GM18519 (cell line): ENCODE measurements around the gene MSH5.

Experiments used
- ATAC-seq: cut with Tn5 transposase; IDR thresholded peaks from one replicate; pipeline ENCODE4 v1.9.1; 2021; ENCODE audit warnings: mild to moderate bottlenecking, moderate library complexity; ENCODE audit not compliant: unreplicated experiment, low FRiP score

Gene MSH5

DNA sequence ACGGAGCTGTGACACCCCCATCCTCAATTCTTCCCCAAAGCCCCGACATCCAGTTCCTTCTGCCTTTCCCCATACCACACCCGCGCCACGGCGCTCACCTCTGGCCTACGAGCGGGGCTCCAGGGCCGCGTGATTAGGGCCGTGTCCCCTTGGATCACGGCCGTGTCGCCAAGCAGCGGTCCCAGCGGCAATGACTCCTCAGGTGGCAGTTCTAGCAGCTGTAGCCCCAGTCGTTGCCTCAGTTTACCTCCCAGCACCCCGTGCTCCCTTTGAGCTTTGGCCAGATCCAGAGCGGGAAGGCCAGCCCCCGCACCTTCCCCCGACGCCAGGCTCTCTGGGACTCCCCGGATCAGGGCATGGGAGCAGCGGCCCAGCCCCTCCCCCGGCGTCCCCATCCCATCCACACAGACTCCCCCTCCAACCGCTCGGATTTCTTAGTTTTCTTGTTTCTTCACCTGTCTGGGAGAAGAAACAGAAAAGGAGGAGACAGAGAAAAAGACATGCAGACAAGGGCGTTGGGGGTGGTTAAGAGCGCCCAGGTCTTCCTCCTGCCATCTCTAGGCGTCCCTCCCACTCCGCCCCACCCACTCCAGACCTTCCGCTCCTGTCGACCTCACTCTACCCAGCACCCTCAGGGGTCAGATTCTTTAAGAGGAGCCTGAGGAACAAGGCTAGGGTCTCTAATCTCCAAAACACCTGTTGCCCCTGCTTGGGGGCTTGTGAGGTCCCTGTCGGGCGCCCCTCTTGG is 10.9 kb upstream of the MSH5 start, which contains the start of gene DDAH2:
TSS of gene DDAH2 (minus strand) at position 533 of the 748 bp plus-strand sequence. CDS start at position 395, 138 bp downstream.
- no peak for ATAC-seq

DNA sequence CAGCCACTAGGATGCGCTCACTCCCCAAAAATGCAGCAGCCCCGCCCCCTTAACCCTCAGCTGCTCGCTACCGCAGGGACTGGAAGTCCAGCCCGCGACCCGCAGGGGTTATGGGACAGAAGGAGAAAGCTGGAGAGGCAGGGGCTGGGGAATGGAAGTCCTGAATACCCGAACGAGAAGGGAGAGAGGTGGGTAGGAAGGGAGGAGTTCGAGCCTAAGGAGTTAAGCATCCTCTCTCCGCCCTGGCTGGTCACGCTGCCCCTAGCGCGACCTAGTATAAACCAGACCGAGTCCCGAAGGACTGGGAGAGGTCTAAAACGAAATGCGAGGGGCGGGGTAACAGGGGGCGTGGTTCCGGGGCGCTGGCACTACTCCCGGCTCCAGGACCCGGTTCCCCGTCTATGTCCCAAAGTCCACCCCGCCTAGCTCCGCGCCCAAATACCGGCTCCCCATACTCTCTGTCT is 10.3 kb upstream of the MSH5 start:
- ATAC-seq = no peak

DNA sequence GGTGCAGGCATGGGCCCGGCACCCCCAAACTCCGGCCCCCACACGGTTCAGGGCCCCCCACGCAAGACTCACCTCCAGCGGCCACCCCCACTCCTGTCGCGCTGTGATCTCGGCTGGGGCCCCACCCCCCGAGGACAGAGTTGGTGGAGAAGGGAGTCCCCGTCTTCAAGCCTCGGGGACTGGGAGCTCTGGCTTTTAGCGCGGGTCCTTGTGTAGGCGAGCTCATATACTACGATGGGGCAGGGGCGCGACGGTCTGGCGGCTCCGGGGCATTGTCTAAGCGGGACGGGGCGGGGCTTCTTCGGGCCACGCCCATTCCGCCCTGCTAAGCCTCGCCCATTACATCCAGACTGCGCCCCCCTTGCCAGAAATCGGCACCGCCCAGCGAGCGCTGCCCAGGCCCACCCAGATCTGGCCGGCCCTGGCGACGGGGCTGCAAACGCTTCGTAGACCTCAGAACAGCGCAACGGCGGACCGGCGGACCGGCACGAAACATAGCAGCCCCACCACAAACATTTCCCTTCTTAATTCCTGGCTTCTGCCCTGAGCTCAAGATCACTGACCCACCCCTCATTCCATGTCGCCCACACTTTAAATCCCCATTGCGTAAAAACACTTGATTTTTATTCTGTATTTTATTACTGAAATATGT is 9.7 kb upstream of the MSH5 start:
- ATAC-seq = no peak

DNA sequence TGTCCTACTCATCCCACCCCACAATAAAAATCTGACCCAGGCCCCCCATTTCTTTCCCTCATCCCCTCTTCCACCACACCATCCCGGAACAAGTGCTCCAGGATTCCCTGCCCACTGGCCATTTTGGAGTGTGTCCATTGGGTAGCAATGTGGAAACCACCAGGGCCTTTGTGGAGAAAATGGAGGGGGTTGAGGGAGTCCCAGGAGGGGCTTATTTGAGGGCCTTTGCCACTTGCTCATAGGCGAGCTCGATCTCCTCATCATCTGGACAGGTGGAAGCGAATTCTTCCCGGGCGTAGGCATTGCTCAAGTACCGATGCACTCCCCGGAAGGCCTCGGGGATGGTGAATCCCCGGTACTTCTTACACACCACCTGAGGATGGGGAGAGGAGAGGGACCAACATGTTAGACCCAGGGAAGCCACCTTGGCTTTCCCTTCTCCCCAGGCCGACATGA is 9.1 kb upstream of the MSH5 start:
- no peak for ATAC-seq

DNA sequence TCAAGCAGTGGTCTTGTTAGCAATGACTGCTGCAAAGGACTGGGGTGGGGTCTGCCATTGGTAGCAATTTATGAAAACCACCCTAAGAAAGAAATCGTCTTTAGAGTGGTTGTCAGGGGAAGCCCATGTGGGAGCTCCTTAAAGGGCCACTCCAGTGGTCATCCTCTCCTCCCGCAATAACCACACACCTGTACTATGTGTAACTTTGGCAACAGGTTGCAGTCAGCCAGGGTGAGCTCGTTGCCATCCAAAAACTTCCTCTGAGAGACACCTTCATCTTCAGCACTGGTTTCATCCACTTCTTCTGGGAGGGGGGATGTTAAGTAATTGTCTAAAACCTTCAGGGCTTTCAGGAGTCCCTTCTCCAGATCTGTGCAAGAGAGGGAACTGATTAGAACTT is 7.8 kb upstream of the MSH5 start:
- ATAC-seq = no peak

DNA sequence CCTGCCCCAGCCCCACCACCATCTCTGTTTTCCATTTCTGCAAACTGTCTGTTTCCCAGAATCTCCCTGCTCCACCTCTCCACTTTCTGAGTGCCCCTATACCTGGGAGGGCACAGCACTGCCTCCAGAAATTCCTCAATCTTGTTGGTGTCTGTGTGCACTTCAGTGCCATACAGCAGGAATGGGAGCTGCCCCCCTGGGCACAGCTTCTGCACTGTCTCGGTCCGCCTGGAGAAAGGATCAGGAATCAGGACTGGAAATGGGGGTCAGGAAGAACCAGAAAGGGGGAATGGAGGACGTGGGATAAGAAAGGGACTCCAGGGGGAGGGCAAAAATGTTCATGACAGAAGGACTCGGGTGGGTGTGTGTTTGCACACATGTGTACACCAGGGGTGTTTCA is 6.1 kb upstream of the MSH5 start:
- no peak for ATAC-seq

DNA sequence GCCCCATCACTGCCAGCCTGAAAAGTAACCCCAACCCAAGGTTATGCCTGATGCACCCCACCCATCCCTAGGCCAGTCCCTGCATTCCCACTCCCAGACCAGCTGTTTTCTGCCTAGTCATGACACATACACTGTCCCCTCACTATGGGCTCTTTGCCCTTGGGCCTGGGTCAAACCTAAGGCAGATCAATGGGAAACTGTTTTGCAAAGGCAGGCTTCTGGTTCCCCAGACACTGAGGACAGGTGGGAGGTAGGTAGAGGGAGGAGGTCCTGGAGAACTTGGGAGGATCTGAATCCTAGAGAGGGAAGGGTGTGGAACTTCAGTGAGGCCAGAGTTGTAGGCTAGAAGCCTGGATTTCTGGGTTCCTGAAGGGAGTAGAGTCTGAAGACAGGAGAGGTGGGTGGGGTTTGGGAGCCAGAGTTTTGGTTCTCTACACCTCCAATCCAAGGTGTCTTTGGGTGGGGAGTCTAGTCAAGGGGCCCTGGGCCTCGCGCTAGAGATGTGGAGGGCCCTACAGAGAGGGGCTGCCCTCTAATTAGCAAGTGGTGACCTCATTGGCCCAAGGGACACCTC is 5.5 kb upstream of the MSH5 start:
- no peak for ATAC-seq

DNA sequence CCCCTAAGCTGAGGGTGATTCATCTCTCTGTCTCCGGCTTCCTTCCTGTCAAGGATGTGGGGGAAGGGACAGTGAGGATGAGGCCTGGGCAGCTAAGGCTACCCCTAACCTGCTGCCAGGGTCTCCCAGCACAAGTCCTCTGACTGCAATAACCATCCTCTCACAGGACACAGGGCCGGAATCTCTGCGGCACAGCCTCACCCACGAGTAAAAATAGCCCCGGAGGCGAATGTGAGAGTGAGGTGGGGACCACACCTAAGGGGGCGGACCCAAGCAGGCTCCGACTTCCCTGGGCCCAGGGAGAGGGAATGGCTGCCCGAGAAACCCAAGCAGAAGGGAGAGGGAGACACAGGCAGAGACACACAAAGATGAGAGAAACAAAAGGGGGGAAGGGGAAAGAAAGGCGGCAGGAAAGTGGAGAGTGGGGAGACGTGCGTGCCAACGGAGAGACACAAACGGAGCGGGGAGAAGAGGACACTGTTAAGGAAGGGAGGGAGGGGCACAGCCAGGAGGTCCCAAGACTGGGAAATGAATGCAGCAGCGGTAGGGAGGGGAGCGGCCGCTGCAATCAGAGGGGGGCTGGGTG is 4.9 kb upstream of the MSH5 start:
- no peak for ATAC-seq

DNA sequence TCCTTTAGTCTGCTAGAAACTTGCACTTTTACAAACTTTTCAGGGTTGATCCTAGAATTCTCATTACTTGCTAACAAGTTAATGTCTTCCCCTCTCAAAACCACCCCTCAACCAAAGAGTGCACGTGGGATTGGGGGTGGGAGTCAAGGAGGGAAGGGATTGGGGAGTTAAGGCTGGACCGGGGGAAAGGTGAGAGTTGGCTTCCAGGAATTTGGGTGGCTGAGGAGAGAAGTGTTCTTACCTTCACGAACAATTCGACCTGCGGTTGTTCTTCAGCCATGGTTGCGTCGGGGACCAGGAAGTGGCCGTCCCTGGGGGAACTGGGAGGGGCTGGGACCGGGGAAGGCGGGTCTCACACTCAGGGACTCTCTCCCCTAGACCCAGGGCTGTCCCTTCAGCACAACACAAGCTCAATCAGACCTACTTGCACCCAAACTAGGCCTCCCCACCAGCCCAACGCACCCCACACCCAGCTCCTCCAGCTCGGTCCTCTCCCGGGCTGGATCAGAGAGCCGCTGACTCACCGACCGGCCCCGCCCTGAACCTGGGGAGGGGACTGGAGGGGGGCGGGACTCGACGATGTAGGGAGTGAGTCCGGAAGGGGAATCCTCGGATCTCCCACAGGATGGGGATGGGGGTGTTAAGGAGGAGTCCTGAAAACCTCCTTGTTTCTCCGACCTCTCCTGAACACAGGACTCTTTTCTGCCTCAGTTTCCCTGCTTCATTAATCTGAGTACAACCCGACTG is 3.6 kb upstream of the MSH5 start, which contains the start of gene CLIC1:
TSS of gene CLIC1 (minus strand) at position 510 of the 747 bp plus-strand sequence. CDS start at position 280, 230 bp downstream.
- ATAC-seq = no peak

DNA sequence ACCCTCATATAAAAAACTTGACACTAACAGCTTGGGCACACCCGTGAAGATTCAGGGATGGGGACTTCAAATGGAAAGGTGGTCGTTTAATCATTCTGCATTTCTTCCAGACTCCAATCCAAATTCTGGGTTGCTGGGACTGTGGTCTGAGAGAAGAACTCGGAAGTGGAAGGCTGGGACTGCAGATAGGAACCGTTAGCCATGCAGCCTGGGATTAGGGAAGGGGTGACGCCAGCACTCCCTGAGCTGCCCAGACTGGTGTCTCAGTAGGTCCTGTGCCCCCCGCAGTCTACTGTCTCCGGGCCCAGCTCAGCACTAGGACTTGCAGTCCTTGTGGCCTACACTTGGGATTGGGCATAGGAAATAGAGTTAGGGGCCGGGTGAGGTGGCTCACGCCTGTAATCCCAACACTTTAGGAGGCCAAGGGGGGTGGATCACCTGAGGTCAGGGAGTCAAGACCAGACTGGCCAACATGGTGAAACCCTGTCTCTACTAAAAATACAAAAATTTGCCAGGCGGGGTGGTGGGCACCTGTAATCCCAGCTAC is 3.0 kb upstream of the MSH5 start:
- no peak for ATAC-seq

DNA sequence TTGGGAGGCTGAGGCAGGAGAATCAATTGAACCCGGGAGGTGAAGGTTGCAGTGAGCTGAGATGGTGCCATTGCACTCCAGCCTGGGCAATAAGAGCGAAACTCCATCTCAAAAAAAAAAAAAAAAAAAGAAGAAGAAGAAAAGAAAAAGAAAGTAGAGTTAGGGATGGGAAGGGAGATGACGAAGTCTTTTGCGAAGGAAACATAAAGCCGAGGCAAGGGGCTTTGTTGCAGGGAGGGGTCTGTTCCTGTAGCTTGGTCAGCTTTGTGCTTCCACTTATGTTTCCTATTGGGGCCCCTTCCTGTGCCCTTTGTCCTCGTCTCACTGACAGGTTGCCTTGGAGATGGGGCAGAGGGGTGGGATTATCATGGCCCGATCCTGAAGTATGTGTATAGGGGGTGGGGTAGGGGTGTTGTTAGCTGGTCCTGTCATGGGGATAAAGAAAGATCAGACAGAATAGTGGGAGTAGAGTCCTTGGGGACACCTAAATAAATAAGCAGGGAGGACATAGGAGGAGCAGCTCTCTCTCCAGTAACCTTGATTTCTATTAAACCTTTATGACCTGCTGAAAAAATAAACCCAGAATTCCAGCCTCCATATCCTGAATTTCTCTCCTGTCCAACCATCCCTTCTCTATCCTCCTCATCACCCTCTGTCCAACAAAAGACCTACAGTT is 2.4 kb upstream of the MSH5 start:
- no peak for ATAC-seq

DNA sequence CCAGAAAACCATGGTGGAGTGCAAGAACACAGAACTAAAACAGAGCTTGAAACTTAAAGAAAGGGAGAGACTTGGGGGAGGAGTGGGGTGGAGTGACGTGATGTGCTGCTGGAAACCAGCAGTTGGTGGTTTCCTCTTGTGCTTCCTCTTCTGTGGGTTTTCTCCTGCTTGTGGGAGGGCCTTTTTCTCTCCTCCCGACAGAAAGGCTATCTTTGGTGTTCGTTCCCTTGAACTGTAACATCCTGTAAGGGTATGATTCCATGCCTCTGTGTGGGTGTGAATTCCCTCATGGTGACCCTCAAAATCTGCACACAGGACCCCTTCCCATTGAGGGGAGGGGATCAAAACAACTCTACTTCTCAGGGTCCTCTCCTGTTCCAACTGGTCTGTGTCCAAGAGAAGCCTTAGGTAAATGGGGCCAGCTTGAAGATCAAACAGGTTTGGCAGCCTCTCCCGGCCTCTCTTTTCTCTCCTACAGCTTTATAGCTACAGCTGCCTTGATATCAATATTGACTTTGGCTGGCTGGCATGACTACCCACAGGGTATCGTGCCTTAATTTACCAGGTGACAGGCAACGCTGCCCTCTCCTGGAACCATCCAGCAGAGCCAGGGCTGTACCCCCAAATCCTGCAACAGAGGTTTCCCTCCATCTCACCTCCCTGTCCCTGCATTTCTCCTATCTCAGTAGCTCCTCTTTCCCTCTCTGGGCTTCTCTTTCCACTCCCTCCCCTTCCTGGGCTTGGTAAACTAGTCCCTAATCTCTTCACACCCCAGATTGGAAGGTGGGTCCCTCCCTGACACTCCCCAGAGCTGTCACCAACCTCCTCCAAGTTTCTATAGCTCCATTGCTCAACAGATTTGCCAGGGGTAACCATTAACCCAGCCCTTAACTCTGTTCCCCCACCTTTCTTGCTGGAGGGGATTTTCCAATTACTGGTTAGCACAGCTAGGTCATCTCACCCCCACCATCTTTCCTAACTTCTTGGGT is 1.5 kb upstream of the MSH5 start:
- no peak for ATAC-seq

DNA sequence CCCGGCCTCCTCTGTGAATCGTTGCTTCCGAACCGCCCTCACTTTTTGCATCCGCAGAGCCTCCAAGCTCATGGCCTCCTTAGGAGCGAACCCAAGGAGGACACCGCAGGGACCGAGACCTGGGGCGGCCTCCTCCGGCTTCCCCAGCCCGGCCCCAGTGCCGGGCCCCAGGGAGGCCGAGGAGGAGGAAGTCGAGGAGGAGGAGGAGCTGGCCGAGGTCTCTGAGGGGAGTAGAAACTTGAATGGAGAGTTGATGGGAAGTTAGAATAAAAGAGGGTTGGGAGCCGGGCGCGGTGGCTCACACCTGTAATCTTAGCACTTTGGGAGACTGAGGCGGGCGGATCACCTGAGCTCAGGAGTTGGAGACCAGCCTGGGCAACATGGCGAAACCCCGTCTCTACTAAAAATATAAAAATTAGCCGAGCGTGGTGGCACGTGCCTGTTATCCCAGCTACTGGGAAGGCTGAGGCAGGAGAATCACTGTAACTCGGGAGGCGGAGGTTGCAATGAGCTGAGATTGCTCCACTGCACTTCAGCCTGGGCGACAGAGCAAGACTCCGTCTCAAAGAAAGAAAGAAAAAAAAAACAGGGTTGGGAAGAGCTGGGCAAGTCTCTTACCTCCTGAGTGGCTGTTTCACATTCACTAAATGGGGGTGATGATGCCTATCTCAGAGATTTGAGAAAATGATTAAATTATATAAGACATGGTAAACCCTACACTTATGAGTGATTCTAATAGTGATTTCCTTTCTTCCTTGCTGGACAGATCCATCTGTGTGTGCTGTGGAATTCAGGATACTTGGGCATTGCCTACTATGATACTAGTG is 805 bp downstream of the MSH5 start:
- ATAC-seq = no peak

DNA sequence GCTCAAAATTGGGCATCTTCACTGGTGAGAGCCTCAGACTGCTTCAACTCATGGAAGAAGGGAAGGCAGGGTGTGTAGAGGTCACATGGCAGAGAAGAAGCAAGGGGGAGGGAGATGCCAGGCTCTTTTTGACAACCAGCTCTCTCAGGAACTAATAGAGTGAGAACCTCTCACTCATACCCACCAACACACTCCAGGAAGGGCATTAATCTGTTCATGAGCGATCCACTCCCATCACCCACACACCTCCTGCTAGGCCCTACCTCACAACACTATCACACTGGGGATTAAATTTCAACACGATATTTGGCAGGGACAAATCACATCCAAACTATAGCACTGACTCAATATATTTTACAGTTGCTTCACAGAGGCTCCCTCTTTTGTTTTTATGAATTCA is 2.0 kb downstream of the MSH5 start:
- ATAC-seq = no peak

DNA sequence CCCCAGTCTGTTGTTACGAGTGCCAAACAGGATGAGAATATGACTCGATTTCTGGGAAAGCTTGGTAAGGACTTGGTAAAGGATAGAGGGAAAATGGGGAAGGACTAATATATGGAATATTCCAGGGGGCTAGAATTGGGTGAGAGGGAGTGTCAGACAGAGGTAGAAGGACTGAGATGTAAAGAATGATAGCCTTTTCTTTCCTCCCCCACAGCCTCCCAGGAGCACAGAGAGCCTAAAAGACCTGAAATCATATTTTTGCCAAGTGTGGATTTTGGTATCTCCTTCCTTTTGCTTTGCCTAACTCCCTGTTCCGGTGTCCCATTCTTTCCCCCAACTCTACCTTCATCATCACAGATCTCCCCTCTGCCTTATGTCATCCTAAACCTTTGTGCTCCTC is 3.1 kb downstream of the MSH5 start:
- no peak for ATAC-seq

DNA sequence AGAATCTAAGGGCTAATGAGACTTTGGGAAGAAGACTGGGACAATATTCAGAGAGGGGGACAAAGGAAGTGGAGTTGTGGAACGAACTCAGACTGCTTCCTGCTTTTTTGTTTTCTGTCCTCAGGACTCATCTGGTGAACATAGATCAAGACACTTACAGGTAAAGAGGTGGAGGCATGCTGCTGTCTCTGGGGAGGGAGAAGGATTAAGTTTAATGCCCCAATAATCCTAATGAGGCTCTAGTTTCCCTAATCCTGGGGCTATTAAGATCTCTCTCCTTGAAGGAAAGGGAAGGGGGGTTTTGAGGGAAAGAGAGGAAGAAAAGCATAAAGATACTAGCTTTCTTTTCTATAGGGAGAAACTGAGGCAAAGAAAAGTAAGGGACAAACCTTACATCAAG is 4.6 kb downstream of the MSH5 start:
- ATAC-seq = no peak

DNA sequence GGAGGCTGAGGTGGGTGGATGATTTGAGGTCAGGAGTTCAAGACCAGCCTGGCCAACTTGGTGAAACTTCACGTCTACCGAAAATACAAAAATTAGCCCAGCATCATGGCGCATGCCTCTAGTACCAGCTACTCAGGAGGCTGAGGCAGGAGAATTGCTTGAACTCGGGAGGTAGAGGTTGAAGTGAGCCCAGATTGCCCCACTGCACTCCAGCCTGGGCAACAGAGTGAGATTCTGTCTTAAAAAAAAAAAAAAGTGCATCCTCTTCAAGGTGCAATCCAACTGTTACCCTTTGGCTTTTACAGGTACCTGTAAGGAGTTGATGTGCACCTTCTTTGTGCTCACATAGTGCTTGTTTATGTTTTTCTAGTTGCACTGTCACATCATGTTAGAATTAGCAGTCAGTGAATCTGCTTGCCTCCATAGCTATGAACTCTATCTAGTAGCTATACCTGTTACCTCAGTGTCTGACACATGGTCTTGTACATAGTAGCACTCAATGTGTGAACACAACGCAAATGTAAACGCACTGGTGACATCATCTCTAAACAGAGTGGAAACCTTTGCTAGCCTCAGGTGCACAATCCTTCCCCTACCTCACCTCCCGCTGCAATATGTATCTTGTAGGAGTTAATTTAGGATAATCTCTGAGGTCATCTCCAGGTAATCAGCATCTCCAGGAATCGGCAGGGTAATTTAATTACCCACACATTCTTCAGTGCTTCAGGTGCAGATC is 9.7 kb downstream of the MSH5 start:
- no peak for ATAC-seq
